SK-N-SH (cell line): ENCODE results near the gene HNRNPM.

Source experiments
- CTCF ChIP-seq: fragments of 200-600 bp; sonication (generic); IDR thresholded peaks from 2 replicates; pipeline ENCODE4 v1.6.1; 2017; ENCODE audit warnings: antibody characterized with exemption, mild to moderate bottlenecking, moderate library complexity
- EP300 ChIP-seq, 2 experiments: IDR thresholded peaks; 2 replicates each; pipeline versions ENCODE4 v1.4.0 to v1.6.1; 2012; ENCODE audit warnings: borderline replicate concordance in 1 of 2, low read depth in 1 of 2, low read length in 1 of 2
- EZH2phosphoT487 ChIP-seq: fragments of 200-600 bp; sonication (generic); IDR thresholded peaks from 2 replicates; pipeline ENCODE4 v1.6.1; 2017; ENCODE audit warnings: low read depth, mixed run types, mild to moderate bottlenecking, antibody characterized with exemption, moderate library complexity, borderline replicate concordance
- FOSL2 ChIP-seq: IDR thresholded peaks from 2 replicates; pipeline ENCODE4 v1.4.0; 2012; ENCODE audit warnings: low read depth, mild to moderate bottlenecking, moderate library complexity, borderline replicate concordance
- NRF1 ChIP-seq: IDR thresholded peaks from 2 replicates; pipeline ENCODE4 v1.6.1; 2012; ENCODE audit warnings: low read depth, mild to moderate bottlenecking, low read length
- PBX3 ChIP-seq: IDR thresholded peaks from 2 replicates; pipeline ENCODE4; 2012
- POLR2AphosphoS5 ChIP-seq: IDR thresholded peaks from 2 replicates; pipeline ENCODE4 v1.6.1; 2012; ENCODE audit warnings: low read depth, low read length
- SMC3 ChIP-seq: IDR thresholded peaks from 2 replicates; pipeline ENCODE4 v1.6.1; 2012; ENCODE audit warnings: low read depth, low read length, improper control_type of control experiment
- TAF1 ChIP-seq: IDR thresholded peaks from 2 replicates; pipeline ENCODE4 v1.6.1; 2012; ENCODE audit warnings: low read depth, mild to moderate bottlenecking, low read length, moderate library complexity, borderline replicate concordance
- TCF12 ChIP-seq: IDR thresholded peaks from 2 replicates; pipeline ENCODE4 v1.4.0; 2012
- TF ChIP-seq, protein P1 (sequence below): IDR thresholded peaks from 2 replicates; pipeline ENCODE4 v1.6.1; 2012; ENCODE audit warnings: mild to moderate bottlenecking, low read depth, low read length, moderate library complexity

- TF ChIP-seq TAF1 (no peak), CTCF (no peak), EP300 (IDR thresholded peaks at IDR 0.05; ENCODE audit: borderline replicate concordance in 1 of 2, low read depth in 1 of 2, low read length in 1 of 2) (no peak), PBX3 (no peak), FOSL2 (no peak), POLR2AphosphoS5 (no peak), TCF12 (no peak), NRF1 (no peak), EZH2phosphoT487 (no peak), SMC3 (no peak)
- TF ChIP-seq, protein P1, sequence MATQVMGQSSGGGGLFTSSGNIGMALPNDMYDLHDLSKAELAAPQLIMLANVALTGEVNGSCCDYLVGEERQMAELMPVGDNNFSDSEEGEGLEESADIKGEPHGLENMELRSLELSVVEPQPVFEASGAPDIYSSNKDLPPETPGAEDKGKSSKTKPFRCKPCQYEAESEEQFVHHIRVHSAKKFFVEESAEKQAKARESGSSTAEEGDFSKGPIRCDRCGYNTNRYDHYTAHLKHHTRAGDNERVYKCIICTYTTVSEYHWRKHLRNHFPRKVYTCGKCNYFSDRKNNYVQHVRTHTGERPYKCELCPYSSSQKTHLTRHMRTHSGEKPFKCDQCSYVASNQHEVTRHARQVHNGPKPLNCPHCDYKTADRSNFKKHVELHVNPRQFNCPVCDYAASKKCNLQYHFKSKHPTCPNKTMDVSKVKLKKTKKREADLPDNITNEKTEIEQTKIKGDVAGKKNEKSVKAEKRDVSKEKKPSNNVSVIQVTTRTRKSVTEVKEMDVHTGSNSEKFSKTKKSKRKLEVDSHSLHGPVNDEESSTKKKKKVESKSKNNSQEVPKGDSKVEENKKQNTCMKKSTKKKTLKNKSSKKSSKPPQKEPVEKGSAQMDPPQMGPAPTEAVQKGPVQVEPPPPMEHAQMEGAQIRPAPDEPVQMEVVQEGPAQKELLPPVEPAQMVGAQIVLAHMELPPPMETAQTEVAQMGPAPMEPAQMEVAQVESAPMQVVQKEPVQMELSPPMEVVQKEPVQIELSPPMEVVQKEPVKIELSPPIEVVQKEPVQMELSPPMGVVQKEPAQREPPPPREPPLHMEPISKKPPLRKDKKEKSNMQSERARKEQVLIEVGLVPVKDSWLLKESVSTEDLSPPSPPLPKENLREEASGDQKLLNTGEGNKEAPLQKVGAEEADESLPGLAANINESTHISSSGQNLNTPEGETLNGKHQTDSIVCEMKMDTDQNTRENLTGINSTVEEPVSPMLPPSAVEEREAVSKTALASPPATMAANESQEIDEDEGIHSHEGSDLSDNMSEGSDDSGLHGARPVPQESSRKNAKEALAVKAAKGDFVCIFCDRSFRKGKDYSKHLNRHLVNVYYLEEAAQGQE: no peak
Observed at GRCh38 chr19:8429826-8430225, 14.9 kb upstream of the HNRNPM start.
